Measurements from ENCODE around the gene ING1. TPM values are rescaled to one million over a fixed set of nuclear protein-coding genes. Genes with fewer than 3 reads are reported as not detected.
"Not testable (repeated sequence)": the region's sequence is repeated elsewhere in the genome, so short reads cannot be mapped to it uniquely, and the experiment has no call there.

The ING1 gene
- polyA plus RNA-seq, 1 donor: 15.1 TPM

- no peaks in the 10 kb centered on the region for H3K27me3 ChIP-seq (ENCODE audit: control insufficient read depth, insufficient read depth, low read length)
- peaks cover 60% of the 10 kb centered on the region for H3K36me3 ChIP-seq (ENCODE audit: control insufficient read depth, insufficient read depth, low read length)
- H3K4me1 ChIP-seq (ENCODE audit: control insufficient read depth, insufficient read depth, low read length): peaks cover 17% of the 10 kb centered on the region
- H3K4me3 ChIP-seq (ENCODE audit: low read length): no peak overlapping the region
- H3K27ac ChIP-seq (ENCODE audit: low read length): no peak overlapping the region
- DNase-seq: no peak
- WGBS (ENCODE audit: insufficient coverage, low lambda C conversion rate): 100% methylated on average over 1 of the region's 9 CpGs
- H3K9me3 ChIP-seq (ENCODE audit: control insufficient read depth, low read depth, low read length): no peaks in the 10 kb centered on the region
These were observed 24.5 kb upstream of the ING1 start for GRCh38 chr13:110689041-110689440.

GRCh38 chr13:110689711-110690110 is 23.8 kb upstream of the ING1 start:
- H3K36me3 ChIP-seq (ENCODE audit: control insufficient read depth, insufficient read depth, low read length): peaks cover 59% of the 10 kb centered on the region
- no CpG with 5 or more reads among the region's 12 CpGs for WGBS (ENCODE audit: insufficient coverage, low lambda C conversion rate)
- no peak overlapping the region for H3K4me3 ChIP-seq (ENCODE audit: low read length)
- no peaks in the 10 kb centered on the region for H3K27me3 ChIP-seq (ENCODE audit: control insufficient read depth, insufficient read depth, low read length)
- no peak overlapping the region for H3K27ac ChIP-seq (ENCODE audit: low read length)
- no peaks in the 10 kb centered on the region for H3K9me3 ChIP-seq (ENCODE audit: control insufficient read depth, low read depth, low read length)
- H3K4me1 ChIP-seq (ENCODE audit: control insufficient read depth, insufficient read depth, low read length): peaks cover 12% of the 10 kb centered on the region
- DNase-seq: no peak

GRCh38 chr13:110690516-110690915 is 23.0 kb upstream of the ING1 start:
- no CpG with 5 or more reads among the region's 8 CpGs for WGBS (ENCODE audit: insufficient coverage, low lambda C conversion rate)
- H3K4me1 ChIP-seq (ENCODE audit: control insufficient read depth, insufficient read depth, low read length): peaks cover 6% of the 10 kb centered on the region

GRCh38 chr13:110695774-110696173 is 17.7 kb upstream of the ING1 start:
- peaks cover 47% of the 10 kb centered on the region for H3K36me3 ChIP-seq (ENCODE audit: control insufficient read depth, insufficient read depth, low read length)
- not testable (repeated sequence) for H3K27me3 ChIP-seq (ENCODE audit: control insufficient read depth, insufficient read depth, low read length); H3K27ac ChIP-seq (ENCODE audit: low read length); H3K4me1 ChIP-seq (ENCODE audit: control insufficient read depth, insufficient read depth, low read length); H3K4me3 ChIP-seq (ENCODE audit: low read length); DNase-seq; H3K9me3 ChIP-seq (ENCODE audit: control insufficient read depth, low read depth, low read length)
- WGBS (ENCODE audit: insufficient coverage, low lambda C conversion rate): no CpG with 5 or more reads among the region's 7 CpGs

More at GRCh38 chr13:110690516-110690915, 23.0 kb upstream of the ING1 start:
- Histone ChIP-seq H3K9me3 (ENCODE audit: control insufficient read depth, low read depth, low read length) (no peaks in the 10 kb centered on the region), H3K27ac (ENCODE audit: low read length) (no peak overlapping the region), H3K27me3 (ENCODE audit: control insufficient read depth, insufficient read depth, low read length) (no peaks in the 10 kb centered on the region), H3K4me3 (ENCODE audit: low read length) (no peak overlapping the region), H3K36me3 (ENCODE audit: control insufficient read depth, insufficient read depth, low read length) (peaks cover 58% of the 10 kb centered on the region)
- DNase-seq: no peak

- WGBS (ENCODE audit: insufficient coverage, low lambda C conversion rate): no CpG with 5 or more reads among the region's 10 CpGs
- Histone ChIP-seq H3K9me3 (ENCODE audit: control insufficient read depth, low read depth, low read length) (no peaks in the 10 kb centered on the region), H3K4me3 (ENCODE audit: low read length) (no peak overlapping the region), H3K27ac (ENCODE audit: low read length) (no peak overlapping the region), H3K27me3 (ENCODE audit: control insufficient read depth, insufficient read depth, low read length) (no peaks in the 10 kb centered on the region), H3K36me3 (ENCODE audit: control insufficient read depth, insufficient read depth, low read length) (peaks cover 52% of the 10 kb centered on the region), H3K4me1 (ENCODE audit: control insufficient read depth, insufficient read depth, low read length) (no peaks in the 10 kb centered on the region)
- no peak for DNase-seq
These were observed 16.7 kb upstream of the ING1 start for GRCh38 chr13:110696776-110697175.

- peaks cover 56% of the 10 kb centered on the region for H3K36me3 ChIP-seq (ENCODE audit: control insufficient read depth, insufficient read depth, low read length)
- no peak overlapping the region for H3K27ac ChIP-seq (ENCODE audit: low read length)
- H3K4me3 ChIP-seq (ENCODE audit: low read length): no peak overlapping the region
- 100% methylated on average over 1 of the region's 4 CpGs for WGBS (ENCODE audit: insufficient coverage, low lambda C conversion rate)
- no peaks in the 10 kb centered on the region for H3K27me3 ChIP-seq (ENCODE audit: control insufficient read depth, insufficient read depth, low read length)
- no peak for DNase-seq
- no peaks in the 10 kb centered on the region for H3K9me3 ChIP-seq (ENCODE audit: control insufficient read depth, low read depth, low read length)
- peaks cover under 1% of the 10 kb centered on the region for H3K4me1 ChIP-seq (ENCODE audit: control insufficient read depth, insufficient read depth, low read length)
These were observed 15.7 kb upstream of the ING1 start for GRCh38 chr13:110697842-110698241.

GRCh38 chr13:110698689-110699088 is 14.8 kb upstream of the ING1 start:
- Histone ChIP-seq H3K4me3 (ENCODE audit: low read length) (no peak overlapping the region), H3K27me3 (ENCODE audit: control insufficient read depth, insufficient read depth, low read length) (no peaks in the 10 kb centered on the region), H3K9me3 (ENCODE audit: control insufficient read depth, low read depth, low read length) (no peaks in the 10 kb centered on the region), H3K36me3 (ENCODE audit: control insufficient read depth, insufficient read depth, low read length) (peaks cover 59% of the 10 kb centered on the region), H3K4me1 (ENCODE audit: control insufficient read depth, insufficient read depth, low read length) (peaks cover 9% of the 10 kb centered on the region), H3K27ac (ENCODE audit: low read length) (no peak overlapping the region)
- DNase-seq: no peak
- no CpG with 5 or more reads among the region's 4 CpGs for WGBS (ENCODE audit: insufficient coverage, low lambda C conversion rate)

GRCh38 chr13:110699148-110700145 is 14.1 kb upstream of the ING1 start:
- Histone ChIP-seq H3K4me3 (ENCODE audit: low read length) (no peak overlapping the region), H3K27me3 (ENCODE audit: control insufficient read depth, insufficient read depth, low read length) (no peaks in the 10 kb centered on the region), H3K36me3 (ENCODE audit: control insufficient read depth, insufficient read depth, low read length) (peaks cover 60% of the 10 kb centered on the region), H3K9me3 (ENCODE audit: control insufficient read depth, low read depth, low read length) (no peaks in the 10 kb centered on the region), H3K27ac (ENCODE audit: low read length) (no peak overlapping the region), H3K4me1 (ENCODE audit: control insufficient read depth, insufficient read depth, low read length) (peaks cover 15% of the 10 kb centered on the region)
- 100% methylated on average over 3 of the region's 15 CpGs for WGBS (ENCODE audit: insufficient coverage, low lambda C conversion rate)
- no peak for DNase-seq

- H3K4me3 ChIP-seq (ENCODE audit: low read length): no peak overlapping the region
- no peak overlapping the region for H3K27ac ChIP-seq (ENCODE audit: low read length)
- H3K27me3 ChIP-seq (ENCODE audit: control insufficient read depth, insufficient read depth, low read length): no peaks in the 10 kb centered on the region
- no peaks in the 10 kb centered on the region for H3K9me3 ChIP-seq (ENCODE audit: control insufficient read depth, low read depth, low read length)
- no CpG with 5 or more reads among the region's 14 CpGs for WGBS (ENCODE audit: insufficient coverage, low lambda C conversion rate)
- H3K4me1 ChIP-seq (ENCODE audit: control insufficient read depth, insufficient read depth, low read length): peaks cover 15% of the 10 kb centered on the region
- peaks cover 60% of the 10 kb centered on the region for H3K36me3 ChIP-seq (ENCODE audit: control insufficient read depth, insufficient read depth, low read length)
- DNase-seq: no peak
These were observed 13.3 kb upstream of the ING1 start for GRCh38 chr13:110700186-110700585.

GRCh38 chr13:110700641-110701040 is 12.9 kb upstream of the ING1 start:
- no peak for DNase-seq
- Histone ChIP-seq H3K27me3 (ENCODE audit: control insufficient read depth, insufficient read depth, low read length) (no peaks in the 10 kb centered on the region), H3K4me1 (ENCODE audit: control insufficient read depth, insufficient read depth, low read length) (peaks cover 15% of the 10 kb centered on the region), H3K36me3 (ENCODE audit: control insufficient read depth, insufficient read depth, low read length) (peaks cover 60% of the 10 kb centered on the region), H3K9me3 (ENCODE audit: control insufficient read depth, low read depth, low read length) (no peaks in the 10 kb centered on the region), H3K27ac (ENCODE audit: low read length) (no peak overlapping the region), H3K4me3 (ENCODE audit: low read length) (no peak overlapping the region)
- 0% methylated on average over 1 of the region's 8 CpGs for WGBS (ENCODE audit: insufficient coverage, low lambda C conversion rate)

Measured in large intestine (tissue), 3 donors.